Measurements from ENCODE around the gene PCGF3.
A peak's percentile ranks its signal among the peaks of the same experiment; 100 is the strongest.
"Not testable (repeated sequence)": the region's sequence is repeated elsewhere in the genome, so short reads cannot be mapped to it uniquely, and the experiment has no call there.

Gene PCGF3

DNA sequence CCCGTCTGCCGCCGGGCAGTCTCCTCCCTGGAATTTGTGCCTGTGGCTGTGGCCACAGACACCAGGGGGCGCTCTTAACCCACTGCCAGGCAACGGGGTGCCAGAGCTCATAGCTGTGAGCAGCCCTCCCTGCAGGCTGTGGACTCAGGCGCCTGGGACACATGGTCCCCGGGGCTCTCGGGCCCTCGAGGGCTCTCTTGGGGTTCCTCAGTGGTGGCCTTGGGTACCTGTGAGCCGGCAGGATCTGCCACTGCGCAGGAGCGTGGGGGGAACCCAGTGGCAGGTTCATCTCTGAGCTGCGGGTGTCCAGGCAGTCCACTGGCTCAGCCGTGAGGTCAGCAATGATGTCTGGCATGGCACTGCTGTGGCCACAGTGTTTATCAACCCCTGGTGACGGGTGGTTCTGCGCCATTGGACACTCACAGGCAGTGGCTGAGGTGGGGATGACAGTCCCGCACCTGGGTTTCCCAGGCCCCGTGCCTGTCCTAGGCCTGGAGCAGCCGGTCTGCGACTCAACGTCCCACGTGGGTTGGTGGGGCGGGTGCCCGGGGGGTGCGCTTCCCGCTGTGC, 37.2 kb downstream of the PCGF3 start:
- peak; percentile 79 for DNase-seq (ENCODE audit: low spot score)

DNA sequence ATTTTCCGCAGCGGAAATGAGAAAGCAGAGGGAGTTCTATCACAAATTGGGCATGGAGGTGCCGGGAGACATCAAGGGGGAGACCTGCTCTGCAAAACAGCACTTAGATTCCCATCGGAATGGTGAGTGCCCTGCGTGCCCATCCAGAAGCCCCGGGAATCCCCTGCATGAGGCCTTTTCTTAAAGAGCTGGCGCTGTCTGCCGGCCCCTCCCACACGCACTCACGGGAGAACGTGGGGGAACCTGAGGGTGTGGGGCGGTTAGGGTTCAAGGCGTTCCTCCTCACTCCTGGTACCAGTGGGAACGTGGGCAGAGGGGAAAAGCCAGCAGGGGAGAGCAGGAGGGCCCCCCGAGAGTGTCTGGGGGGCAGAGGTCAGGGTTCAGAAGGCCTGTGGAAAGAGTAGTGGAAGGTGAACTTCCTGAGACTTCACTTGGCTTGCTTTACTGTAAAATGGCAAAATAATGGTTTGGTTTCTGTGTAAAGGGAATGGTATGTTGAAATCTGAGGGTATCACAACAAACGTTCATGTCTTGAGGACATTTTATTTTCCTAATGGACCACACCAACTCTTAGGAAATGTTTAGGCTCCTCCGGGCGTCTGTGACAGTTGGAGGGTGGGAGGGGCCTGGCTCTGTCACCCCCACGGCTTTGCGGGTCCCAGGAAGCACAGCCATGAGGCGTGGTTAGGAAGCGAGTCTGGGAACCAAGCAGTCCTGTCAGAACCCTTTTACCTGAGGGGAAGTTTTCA, 38.0 kb downstream of the PCGF3 start:
- no peak for DNase-seq (ENCODE audit: low spot score)

DNA sequence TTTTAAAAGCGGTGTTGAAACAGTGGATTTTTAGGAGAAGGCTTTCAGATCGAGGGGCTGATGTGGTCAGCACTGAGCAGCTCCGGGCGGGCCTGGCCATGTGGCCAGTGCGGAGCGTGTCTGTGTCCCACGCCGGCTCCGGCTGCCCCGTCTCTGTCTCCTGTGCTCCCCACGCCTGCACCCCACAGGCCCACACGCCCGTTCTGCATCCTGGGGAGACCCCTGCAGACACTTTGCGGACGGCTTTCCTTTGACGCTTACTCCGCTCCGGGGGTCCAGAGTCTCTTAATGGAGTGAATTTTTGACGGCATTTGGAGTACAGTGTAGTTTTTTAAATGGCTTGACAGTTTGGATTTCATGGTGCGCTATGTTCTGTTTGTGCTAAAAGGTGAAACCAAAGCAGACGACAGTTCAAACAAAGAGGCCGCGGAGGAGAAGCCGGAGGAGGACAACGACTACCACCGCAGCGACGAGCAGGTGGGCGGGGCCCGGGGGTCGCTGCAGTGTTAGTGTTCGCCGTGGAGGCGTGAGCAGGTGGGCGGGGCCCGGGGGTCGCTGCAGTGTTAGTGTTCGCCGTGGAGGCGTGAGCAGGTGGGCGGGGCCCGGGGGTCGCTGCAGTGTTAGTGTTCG, 38.7 kb downstream of the PCGF3 start:
- peak; percentile 60 for DNase-seq (ENCODE audit: low spot score)

DNA sequence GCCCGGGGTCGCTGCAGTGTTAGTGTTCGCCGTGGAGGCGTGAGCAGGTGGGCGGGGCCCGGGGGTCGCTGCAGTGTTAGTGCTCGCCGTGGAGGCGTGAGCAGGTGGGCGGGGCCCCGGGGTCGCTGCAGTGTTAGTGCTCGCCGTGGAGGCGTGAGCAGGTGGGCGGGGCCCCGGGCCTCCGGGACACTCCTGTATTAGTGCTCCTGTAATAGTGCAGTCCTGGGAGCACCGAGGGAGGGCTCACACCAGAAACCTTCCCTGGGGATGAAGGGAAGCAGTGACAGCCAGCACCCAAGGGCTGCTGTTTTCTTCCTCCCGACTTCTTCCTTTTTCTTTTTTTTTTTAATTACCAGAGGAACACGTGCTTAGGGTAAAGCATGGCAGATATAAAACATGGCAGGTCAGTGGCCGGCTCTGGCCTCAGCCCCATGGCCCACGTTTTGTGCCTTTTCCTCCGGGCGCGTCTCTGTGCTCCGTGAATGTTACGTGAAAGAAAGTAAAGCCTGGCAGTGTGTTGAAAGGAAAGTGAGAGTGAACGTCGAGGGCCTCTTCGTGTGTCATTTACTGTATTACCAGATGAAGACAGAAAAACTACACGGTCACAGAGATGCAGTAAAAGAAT, 42.0 kb downstream of the PCGF3 start:
- no peak for DNase-seq (ENCODE audit: low spot score)

DNA sequence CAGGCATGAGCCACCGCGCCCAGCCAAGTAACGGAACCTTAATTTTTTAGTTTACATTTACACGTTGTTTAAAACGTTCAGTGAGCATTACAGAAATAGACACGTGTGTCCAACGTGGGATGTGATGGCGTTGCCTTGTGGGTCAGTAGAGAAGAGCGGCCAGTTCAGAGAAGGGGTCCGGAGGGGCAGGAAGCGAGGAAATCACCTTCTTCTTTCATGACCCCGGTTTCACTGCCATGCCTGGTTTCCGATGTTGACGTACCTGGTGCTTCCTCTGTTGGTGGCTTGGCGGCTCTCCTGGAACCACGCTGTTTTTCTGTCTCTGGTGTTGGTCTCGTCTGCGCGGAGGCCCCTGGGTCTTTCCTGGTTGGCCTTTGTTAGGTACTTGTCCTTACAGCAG, 42.8 kb downstream of the PCGF3 start:
- no peak for DNase-seq (ENCODE audit: low spot score)

DNA sequence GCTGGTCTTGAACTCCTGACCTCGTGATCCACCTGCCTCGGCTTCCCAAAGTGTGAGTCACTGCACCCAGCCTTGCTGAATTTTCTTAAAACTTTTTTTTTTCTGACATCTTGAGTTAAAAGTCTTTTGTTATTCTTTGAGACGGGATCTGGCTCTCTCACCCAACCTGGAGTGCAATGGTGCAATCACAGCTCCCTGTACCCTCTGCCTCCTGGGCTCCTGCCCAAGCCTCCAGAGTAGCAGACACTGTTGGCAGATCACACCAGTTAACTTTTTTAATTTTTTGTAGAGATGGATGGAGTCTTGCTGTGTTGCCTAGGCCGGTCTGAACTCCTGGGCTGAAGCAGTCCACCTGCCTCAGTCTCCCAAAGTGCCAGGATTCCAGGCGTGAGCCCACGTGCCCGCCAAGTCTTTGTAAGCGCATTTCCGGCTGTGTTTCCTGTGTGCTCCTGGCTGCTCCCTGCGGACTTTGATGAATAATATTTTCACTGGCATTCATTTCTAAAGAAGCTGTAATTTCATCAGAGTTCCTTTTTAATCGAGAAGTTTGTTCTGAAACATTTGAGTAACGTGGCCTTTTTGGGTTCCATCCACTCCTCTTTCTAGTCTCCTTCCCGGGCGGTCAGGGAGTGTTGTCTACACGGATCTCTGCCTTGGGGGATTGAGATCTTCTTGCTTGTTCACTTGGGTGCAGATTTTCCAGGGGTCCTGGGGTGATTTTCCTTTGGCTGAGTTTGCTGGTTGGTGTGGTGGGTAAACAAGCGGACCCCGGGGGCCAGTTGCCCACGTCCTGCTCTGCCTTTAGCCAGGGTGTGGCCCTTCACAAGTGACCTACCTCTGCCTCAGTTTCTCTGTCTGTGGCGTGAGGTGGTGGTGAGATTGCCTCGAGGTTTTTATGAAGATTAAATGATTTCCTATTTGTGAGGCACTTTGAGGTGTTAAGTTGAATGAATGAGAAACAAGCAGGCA, 44.4 kb downstream of the PCGF3 start:
- DNase-seq (ENCODE audit: low spot score), result no peak

DNA sequence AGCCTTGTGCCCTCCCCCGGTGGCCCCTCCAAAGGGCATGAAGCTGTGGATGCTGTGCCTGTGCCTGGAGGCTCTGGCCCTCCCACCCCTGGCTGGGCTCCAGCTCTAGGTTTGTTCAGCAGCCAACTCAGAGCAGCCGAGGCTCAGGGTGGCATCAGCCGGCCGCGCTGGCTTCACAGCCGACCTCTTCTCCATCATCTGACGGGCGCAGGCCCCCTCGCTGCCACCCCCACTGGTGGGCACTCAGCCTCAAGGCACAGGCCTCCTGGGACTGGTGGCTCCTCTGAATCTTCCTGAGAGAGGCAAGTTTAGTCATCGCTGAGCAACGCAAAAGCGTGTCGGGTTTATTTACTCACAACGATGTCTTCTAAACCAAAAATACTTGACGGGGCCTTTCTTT, 46.0 kb downstream of the PCGF3 start:
- no peak for DNase-seq (ENCODE audit: low spot score)

DNA sequence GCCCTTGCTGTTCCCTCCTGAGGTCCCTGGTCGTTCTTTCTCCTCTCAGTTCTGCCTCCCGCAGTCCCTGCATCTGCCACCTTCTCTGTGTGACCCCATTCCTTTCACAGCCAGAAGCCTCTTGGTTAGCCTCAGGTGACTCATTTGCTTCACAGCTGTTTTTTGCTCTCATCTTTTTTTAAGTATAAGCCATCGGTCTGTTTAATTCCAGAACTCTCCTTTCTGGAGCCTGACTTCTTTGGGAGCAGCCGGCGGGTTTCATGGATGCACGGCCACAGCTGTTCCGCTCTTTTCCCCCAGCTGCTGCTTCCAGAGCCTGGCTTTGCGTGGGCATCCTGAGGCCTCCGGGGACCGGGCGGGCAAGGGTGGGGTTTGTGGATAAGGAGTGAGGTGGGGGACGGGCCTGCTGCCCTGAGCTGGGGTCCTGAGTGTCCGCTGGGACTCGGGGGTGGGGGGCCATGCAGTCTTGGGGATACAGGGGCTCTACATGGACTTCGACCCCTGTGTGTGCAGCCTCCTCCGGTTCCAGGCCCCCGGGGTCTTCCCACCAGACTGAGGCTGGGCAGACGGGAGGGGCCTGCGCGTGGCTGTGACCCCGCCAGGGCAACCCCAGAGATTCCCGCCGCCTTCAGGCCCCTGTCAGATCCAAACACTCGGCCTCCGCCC, 46.7 kb downstream of the PCGF3 start:
- peak; percentile 37 for DNase-seq (ENCODE audit: low spot score)

DNA sequence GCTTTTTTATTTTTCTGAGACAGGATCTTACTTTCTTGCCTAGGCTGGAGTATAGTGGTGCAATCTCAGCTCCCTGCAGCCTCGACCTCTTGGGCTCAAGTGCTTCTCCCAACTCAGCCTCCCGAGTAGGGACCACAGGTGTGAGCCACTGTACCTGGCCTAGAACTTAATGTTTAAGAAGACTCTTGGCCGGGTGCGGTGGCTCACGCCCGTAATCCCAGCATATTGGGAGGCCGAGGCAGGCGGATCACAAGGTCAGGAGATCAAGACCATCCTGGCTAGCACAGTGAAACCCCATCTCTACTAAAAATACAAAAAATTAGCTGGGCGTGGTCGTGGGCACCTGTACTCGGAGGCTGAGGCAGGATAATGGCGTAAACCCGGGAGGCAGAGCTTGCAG, 47.6 kb downstream of the PCGF3 start:
- not testable (repeated sequence) for DNase-seq (ENCODE audit: low spot score)

DNA sequence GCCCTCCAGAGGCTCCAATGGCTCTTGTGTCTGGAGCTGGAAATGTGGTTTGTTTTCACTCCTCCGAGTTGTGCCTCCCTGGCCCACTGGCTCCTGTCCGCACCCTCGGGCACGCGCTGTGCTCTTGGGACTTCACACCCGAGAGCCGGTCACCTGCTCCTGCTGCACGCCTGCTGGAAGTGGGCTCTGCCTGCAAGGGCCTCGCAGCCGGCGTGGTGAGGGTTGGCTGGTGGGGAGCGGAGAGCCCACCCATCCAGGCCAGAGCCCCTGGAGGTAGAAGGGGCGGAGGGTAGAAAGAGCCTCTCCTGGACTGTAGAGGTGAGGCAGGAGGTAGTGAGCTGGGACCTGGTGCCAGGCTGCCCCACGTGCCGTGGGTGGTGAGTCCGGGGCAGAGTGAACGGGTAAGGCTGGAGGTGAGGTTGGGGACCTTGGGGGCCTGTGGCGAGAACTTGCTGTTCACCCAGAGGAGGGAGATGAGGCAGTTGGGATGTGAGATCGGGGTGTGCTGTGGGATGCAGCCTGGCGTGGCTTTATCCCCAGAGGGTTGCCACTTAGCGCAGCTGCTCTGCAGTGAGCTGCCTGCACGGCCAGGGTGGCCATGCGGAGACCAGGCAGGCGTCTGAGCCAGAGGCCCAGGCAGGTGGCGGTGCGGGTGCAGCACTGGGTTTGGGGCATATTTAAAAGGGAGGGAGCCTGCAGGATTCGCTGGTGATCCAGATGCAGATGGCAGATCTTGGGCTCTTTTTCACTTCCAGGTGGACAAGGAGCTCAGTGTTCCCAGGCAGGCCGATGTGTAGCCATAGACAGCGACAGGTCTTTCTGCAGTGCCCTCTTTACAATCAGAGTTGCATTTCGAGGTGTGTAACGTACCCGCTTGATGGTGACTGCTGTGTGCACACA, 48.8 kb downstream of the PCGF3 start:
- DNase-seq (ENCODE audit: low spot score), result no peak

DNA sequence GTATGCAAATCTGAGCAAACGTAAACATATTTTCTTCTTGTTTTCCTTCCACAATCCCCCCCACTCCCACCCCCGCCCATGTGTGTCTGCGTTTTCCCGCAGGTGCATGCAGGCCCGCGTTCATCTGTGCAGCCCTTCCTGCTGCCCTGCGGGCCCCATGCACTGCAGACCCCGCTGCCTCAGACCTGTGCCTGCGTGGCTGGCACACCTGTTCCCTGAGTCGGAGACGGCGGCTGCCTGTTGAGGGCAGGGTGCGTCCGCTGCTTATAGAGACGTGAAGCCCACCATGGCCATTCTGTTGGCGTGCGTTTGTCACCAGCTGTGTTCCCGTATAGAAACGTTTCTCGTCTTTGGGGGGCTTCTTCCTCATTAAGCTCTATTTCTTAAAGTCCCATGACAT, 51.5 kb downstream of the PCGF3 start:
- DNase-seq (ENCODE audit: low spot score), result no peak

DNA sequence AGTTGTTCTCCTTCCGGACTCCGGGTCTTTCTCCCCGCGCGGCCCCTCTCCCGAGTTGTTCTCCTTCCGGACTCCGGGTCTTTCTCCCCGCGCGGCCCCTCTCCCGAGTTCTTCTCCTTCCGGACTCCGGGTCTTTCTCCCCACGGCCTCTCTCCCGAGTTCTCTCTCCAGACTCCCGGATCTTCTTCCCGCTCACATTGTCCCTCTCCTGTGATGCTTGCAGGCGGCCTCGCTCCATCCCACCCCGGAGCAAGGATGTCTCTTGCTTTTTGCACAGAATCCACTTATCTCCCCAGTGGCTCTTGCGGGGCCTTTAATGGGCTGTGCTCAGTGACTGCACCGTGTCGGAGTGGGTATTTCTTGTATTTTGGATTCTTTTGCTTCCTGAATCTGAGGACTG, 54.2 kb downstream of the PCGF3 start:
- not testable (repeated sequence) for DNase-seq (ENCODE audit: low spot score)

DNA sequence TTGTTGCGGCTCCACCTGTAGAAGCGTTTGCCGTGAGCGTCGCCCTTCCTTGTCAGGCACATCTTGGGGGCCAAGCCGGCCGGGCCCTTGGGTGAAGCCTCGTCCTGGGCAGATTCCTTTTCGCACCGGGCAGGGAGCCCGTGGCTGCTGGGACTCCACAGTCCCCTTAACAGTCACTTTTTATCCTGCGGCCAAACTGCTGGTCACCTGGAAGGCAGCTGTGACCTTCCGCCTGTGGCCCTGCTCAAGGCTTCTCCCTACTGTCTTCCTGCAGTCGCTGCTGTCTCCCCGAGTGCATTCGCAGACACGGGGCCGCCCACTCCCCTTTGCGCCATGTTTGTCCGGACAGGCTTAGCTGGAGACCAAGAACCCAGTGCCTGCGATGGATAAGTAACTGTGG, 55.0 kb downstream of the PCGF3 start:
- DNase-seq (ENCODE audit: low spot score), result no peak

DNA sequence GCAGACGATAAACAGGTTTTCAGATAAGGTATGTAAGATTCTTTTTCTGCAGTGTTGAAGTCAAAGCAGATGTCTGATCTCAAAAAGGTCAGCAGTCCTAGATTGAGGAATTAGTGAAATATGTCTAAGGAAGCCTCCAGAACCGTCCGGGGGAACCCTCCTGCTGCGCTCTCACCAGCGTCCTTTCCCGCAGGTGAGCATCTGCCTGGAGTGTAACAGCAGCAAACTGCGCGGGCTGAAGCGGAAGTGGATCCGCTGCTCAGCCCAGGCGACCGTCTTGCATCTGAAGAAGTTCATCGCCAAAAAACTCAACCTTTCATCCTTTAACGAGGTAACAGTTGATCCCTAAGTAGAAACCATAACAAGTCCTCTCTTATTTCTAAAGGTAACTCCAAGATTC, 55.5 kb downstream of the PCGF3 start:
- no peak for DNase-seq (ENCODE audit: low spot score)

DNA sequence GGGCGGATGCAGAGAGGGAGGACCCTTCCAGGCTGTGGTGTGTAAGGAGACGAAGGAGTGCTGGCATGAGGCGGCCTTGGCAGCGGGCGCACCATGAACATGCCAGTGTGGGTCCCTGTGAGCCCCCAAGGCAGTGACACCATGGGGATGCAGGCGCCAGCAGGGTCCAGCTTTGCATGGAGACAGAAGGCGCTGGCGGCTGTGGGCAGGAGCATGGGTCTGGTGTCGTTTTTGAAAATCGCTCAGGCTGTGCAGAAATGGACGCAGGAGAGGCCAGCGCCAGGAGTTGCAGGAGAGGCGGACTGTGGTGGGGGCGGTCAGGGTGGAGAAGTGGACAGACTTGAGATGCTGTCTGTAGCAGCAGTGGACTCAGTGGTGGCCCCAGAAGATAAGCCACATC, 56.1 kb downstream of the PCGF3 start:
- no peak for DNase-seq (ENCODE audit: low spot score)

DNA sequence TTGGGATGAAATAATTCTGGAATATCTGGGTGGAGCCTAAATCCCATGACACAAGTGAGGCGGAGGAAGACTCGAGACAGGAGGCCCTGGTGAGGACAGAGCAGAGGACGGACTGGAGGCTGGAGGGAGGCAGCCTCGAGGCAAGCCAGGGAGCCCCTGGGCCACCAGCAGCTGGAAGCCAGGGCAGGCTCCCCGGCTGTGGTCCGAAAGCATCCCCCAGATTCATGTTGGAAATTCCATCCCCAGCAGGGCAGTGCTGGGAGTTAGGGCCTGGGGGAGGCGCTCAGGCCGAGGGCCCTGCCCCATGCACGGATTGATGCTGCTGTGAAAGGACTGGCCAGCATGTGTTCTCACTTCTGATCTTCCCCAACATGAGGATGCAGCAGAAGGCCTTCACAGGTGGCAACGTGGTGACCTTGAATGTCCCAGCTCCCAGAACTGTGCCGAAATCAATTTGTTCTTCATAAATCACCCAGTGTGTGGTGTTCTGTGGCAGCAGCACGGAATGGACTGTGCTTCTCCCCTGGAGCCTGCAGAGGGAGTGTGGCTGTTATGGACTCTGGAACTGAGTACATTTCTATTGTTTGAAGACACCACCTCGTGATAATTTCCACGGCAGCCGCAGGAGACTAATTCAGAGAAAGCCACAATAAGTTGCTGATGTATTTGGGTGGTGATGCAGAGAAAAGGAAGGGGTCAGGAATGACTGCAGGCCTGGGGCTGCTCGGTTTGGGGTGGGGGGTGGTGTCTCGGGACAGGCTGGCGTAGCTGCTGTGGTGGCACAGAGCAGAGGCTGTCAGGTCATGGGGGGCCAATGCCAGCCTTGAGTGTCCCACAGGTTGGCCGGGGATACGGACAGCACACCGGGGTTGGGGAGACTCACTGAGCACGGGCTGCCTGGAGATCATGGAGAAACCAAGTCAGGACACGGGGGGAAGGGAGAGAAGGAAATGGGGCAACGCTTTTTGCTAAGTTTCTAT, 56.9 kb downstream of the PCGF3 start:
- peak; percentile 81 for DNase-seq (ENCODE audit: low spot score)

DNA sequence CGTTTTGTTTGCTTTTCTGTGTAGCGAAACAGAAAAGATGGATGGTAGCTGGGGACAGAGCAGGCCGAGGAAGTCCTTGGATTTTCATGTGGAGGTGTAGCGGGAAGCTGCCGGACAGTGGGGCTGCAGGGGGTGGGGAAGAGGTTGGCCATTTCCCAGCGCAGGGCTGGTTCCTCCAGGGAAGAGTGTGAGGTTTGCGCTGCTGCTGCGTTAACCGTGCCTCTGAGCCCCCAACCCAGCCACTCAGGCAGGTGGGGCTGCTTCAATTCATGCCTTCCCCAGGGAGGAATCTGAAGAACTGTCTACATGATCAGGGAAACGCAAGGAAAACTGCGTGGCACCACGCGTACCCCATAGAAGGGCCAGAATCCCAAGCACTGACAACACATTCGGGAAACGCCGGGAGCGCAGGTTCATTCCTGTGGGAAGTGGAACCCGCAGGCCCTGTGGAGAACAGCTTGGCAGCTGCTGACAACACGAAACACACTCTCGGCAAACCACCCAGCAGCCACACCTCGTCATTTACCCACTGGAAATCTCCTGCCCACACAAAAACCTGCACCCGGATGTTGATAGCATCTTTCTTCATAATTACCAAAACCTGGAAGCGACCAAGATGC, 57.7 kb downstream of the PCGF3 start:
- DNase-seq (ENCODE audit: low spot score), result peak; percentile 42

DNA sequence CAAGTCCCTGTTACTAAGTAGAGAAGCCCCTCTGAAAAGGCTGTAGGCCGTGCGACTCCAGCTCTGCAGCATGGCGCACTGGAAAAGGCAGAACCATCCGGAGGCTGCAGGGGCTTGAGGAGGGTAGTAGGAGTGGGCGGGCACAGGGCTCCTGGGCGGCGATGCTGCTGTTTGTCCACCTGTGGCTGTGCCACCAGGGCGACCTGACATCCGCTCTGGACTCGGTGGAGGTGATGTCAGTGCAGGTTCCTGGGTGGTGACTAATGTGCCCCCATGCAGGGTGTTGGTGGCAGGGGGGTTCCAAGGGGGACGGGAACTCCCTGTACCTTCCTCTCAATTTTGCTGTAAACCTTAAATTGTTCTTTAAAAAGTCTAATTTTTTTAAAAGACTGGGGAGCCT, 58.3 kb downstream of the PCGF3 start:
- DNase-seq (ENCODE audit: low spot score), result no peak

Data from cerebellar cortex (tissue), 1 donor.